ENCODE results near the gene ACSBG1.

GRCh38 chr15:78242128-78242527, 7.8 kb upstream of the ACSBG1 start:
- TF ChIP-seq HDGF (IDR thresholded peaks at IDR 0.05; ENCODE audit: borderline replicate concordance) (no peak), SP1 (IDR thresholded peaks at IDR 0.05) (no peak), ELF4 (IDR thresholded peaks at IDR 0.05) (no peak)

Measured in HEK293T (cell line).